ENCODE measurements around the gene PKP3.
"Not testable (repeated sequence)": the region's sequence is repeated elsewhere in the genome, so short reads cannot be mapped to it uniquely, and the experiment has no call there.

Gene PKP3

DNA sequence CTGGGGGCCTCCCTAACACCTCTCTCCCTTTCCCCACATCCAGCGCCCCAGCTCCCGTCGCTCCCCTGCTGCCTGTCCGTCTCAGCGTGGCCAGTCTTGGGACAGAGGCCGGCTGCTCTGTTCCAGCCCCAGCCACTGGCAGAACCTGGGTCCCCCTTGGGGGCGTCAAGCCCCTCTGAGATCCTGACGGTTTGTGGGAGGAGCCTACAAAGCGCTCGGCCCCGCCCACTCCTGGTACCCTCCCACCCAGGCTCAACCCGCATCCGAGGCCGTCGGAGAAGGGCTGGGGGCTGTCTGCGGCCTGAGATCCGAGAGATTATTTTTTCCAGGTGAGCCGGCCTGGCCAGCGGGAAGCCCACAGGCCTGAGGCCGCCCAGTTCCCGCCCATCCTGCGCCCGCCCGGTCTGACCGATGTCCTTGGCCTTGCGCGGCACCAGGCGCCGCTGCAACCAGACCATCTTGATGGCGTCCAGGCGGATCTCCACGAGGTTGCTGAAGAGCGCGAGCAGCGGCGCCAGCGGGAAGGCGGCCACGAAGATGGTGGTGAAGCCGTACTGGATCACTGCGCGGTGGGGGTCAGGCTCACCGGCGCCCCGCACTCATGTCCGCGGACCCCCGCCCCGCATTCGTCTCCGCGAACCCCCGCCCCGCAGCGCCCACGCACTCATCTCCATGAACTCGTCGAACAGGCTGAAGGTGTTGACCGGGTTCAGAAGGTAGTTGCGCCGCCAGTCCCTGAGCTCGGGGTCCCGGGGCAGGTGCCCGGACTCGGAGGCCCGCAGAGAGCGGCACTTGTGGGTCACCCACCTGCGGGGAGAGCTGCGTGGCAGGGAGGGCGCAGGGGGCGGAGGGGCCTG lies 26.3 kb downstream of the PKP3 start:
- DNase-seq (ENCODE audit: low read depth) = no peak
- TF ChIP-seq, protein P1, sequence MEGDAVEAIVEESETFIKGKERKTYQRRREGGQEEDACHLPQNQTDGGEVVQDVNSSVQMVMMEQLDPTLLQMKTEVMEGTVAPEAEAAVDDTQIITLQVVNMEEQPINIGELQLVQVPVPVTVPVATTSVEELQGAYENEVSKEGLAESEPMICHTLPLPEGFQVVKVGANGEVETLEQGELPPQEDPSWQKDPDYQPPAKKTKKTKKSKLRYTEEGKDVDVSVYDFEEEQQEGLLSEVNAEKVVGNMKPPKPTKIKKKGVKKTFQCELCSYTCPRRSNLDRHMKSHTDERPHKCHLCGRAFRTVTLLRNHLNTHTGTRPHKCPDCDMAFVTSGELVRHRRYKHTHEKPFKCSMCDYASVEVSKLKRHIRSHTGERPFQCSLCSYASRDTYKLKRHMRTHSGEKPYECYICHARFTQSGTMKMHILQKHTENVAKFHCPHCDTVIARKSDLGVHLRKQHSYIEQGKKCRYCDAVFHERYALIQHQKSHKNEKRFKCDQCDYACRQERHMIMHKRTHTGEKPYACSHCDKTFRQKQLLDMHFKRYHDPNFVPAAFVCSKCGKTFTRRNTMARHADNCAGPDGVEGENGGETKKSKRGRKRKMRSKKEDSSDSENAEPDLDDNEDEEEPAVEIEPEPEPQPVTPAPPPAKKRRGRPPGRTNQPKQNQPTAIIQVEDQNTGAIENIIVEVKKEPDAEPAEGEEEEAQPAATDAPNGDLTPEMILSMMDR (IDR thresholded peaks at IDR 0.05; ENCODE audit: low read depth, low read length) = no peak
- TF ChIP-seq POLR2A (IDR thresholded peaks at IDR 0.05; ENCODE audit: extremely low read depth, insufficient read length) = no peak
- no peak for TF ChIP-seq MAX (IDR thresholded peaks at IDR 0.05; ENCODE audit: low read depth, low read length)
- no peak for TF ChIP-seq MYC (IDR thresholded peaks at IDR 0.05; ENCODE audit: low read depth, low read length)
- no peak overlapping the region for H3K4me3 ChIP-seq (ENCODE audit: low read depth, low read length)

- TF ChIP-seq MYC (IDR thresholded peaks at IDR 0.05; ENCODE audit: low read depth, low read length) (no peak), POLR2A (IDR thresholded peaks at IDR 0.05; ENCODE audit: extremely low read depth, insufficient read length) (no peak), MAX (IDR thresholded peaks at IDR 0.05; ENCODE audit: low read depth, low read length) (no peak)
- no peak for DNase-seq (ENCODE audit: low read depth)
- no peak overlapping the region for H3K4me3 ChIP-seq (ENCODE audit: low read depth, low read length)
These were observed 26.9 kb downstream of the PKP3 start for GRCh38 chr11:420911-421321.

DNA sequence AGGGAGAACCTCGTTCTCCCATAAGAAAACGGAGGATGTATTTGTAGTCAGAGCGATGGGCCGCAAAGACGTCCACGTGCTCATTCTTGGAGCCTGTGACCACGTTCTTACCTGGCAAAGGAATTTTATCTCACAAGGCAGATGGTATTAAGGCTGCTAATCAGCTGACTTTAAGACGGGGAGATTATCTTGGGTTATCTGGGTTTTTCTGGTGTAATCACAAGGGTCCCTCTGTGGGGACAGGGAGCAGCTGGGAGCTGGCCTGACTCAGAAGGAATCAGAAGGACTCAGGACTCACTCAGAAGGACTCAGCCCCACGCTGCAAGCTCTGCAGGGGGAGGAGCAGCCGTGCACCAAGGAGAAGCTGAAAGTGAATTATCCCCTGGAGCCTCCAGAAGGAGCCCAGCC lies 28.2 kb downstream of the PKP3 start:
- H3K4me3 ChIP-seq (ENCODE audit: low read depth, low read length) = no peak overlapping the region
- TF ChIP-seq MAX (IDR thresholded peaks at IDR 0.05; ENCODE audit: low read depth, low read length) (no peak), POLR2A (IDR thresholded peaks at IDR 0.05; ENCODE audit: extremely low read depth, insufficient read length) (no peak), MYC (IDR thresholded peaks at IDR 0.05; ENCODE audit: low read depth, low read length) (no peak)
- TF ChIP-seq, protein P1 (IDR thresholded peaks at IDR 0.05; ENCODE audit: low read depth, low read length) = no peak
- no peak for DNase-seq (ENCODE audit: low read depth)

DNA sequence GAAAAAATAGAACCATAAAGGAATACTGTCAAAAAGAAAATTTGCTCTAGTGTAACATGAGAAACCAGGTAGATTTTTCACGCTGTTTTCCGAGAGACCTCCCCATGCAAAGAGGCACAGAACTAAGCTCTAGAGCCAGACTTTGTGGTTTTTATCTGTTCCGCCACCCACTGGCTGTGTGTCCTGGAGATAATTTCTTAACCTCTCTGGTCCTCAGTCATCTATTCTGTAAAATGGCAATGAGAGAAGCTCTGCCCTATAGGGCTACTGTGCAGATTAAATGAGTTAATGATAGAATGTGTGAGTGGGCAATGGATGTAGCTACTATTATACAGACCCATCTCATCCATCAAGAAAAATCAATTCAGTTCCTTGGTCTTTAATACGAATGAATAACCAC lies 30.2 kb downstream of the PKP3 start:
- no peak for DNase-seq (ENCODE audit: low read depth)
- no peak overlapping the region for H3K4me3 ChIP-seq (ENCODE audit: low read depth, low read length)
- TF ChIP-seq POLR2A (IDR thresholded peaks at IDR 0.05; ENCODE audit: extremely low read depth, insufficient read length) (no peak), MYC (IDR thresholded peaks at IDR 0.05; ENCODE audit: low read depth, low read length) (no peak), MAX (IDR thresholded peaks at IDR 0.05; ENCODE audit: low read depth, low read length) (no peak)
- TF ChIP-seq, protein P1 (IDR thresholded peaks at IDR 0.05; ENCODE audit: low read depth, low read length) = no peak

- not testable (repeated sequence) for DNase-seq (ENCODE audit: low read depth); H3K4me3 ChIP-seq (ENCODE audit: low read depth, low read length)
These were observed 30.8 kb downstream of the PKP3 start for GRCh38 chr11:424766-425165.

DNA sequence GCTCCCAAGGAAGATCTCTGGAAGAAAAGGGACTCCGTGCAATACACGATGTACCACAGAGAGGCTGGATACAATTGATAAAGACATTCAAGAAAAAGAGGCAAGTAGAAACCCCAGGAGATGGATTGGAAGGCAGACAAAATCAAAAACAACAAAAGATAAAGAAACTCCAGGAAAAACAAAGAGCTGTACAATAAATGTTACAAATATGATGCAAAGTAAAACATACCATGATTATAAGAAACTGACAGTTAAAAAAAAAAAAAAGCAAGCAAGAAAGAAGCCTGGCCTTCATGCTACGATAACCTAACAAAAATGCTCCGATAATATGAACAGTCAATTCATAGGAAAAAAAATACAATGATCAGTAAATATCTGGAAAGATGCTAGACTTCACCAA lies 31.3 kb downstream of the PKP3 start:
- no peak overlapping the region for H3K4me3 ChIP-seq (ENCODE audit: low read depth, low read length)
- no peak for DNase-seq (ENCODE audit: low read depth)
- TF ChIP-seq, protein P1 (IDR thresholded peaks at IDR 0.05; ENCODE audit: low read depth, low read length) = no peak
- TF ChIP-seq POLR2A (IDR thresholded peaks at IDR 0.05; ENCODE audit: extremely low read depth, insufficient read length) = no peak
- no peak for TF ChIP-seq MAX (IDR thresholded peaks at IDR 0.05; ENCODE audit: low read depth, low read length)
- no peak for TF ChIP-seq MYC (IDR thresholded peaks at IDR 0.05; ENCODE audit: low read depth, low read length)

Data from NB4 (cell line).